NCI-H1436 treated with DMSO at 0.1 percent for 48 hours (cell line): Measurements from ENCODE around the gene TAOK3.
"Not testable (repeated sequence)": the region's sequence is repeated elsewhere in the genome, so short reads cannot be mapped to it uniquely, and the experiment has no call there.

Experiments
- DNase-seq: peaks from one replicate; lab custom pipeline; 2025; lab: John Stamatoyannopoulos, UW

Gene TAOK3

GRCh38 chr12:118140825-118141224 lies 231.9 kb downstream of the TAOK3 start:
- DNase-seq = no peak

GRCh38 chr12:118137148-118137678 lies 235.5 kb downstream of the TAOK3 start:
- no peak for DNase-seq

- no peak for DNase-seq
These were observed 236.1 kb downstream of the TAOK3 start for GRCh38 chr12:118136559-118137003.

GRCh38 chr12:118135788-118136558 lies 236.7 kb downstream of the TAOK3 start, which contains the start of gene PEBP1:
TSS of gene PEBP1 (plus strand) at chr12:118136124. CDS start at chr12:118136210, 86 bp downstream.
- peak; percentile 46 for DNase-seq

GRCh38 chr12:118129436-118129835 lies 243.3 kb downstream of the TAOK3 start:
- DNase-seq = not testable (repeated sequence)

- no peak for DNase-seq
These were observed 244.8 kb downstream of the TAOK3 start for GRCh38 chr12:118127867-118128266.

GRCh38 chr12:118126119-118126757 lies 246.5 kb downstream of the TAOK3 start:
- no peak for DNase-seq

GRCh38 chr12:118125743-118126118 lies 247.0 kb downstream of the TAOK3 start:
- DNase-seq = no peak

- no peak for DNase-seq
These were observed 248.3 kb downstream of the TAOK3 start for GRCh38 chr12:118124333-118124874.

GRCh38 chr12:118122264-118122663 lies 250.4 kb downstream of the TAOK3 start:
- DNase-seq = no peak

- no peak for DNase-seq
These were observed 251.9 kb downstream of the TAOK3 start for GRCh38 chr12:118120579-118121363.

- no peak for DNase-seq
These were observed 253.2 kb downstream of the TAOK3 start for GRCh38 chr12:118119449-118119879.

GRCh38 chr12:118109088-118109487 lies 263.6 kb downstream of the TAOK3 start:
- DNase-seq = no peak

GRCh38 chr12:118107694-118108093 lies 265.0 kb downstream of the TAOK3 start:
- DNase-seq = no peak

- DNase-seq = no peak
These were observed 265.7 kb downstream of the TAOK3 start for GRCh38 chr12:118107011-118107410.

GRCh38 chr12:118103601-118104382 lies 268.9 kb downstream of the TAOK3 start, which contains the start of gene VSIG10:
TSS of gene VSIG10 (minus strand) at chr12:118104011. CDS start at chr12:118103671, 340 bp downstream.
- no peak for DNase-seq

GRCh38 chr12:118103201-118103600 lies 269.5 kb downstream of the TAOK3 start:
- no peak for DNase-seq

- DNase-seq = no peak
These were observed 270.1 kb downstream of the TAOK3 start for GRCh38 chr12:118102609-118103008.

- DNase-seq = no peak
These were observed 270.6 kb downstream of the TAOK3 start for GRCh38 chr12:118102070-118102469.

GRCh38 chr12:118101051-118101450 lies 271.7 kb downstream of the TAOK3 start:
- no peak for DNase-seq
